ENCODE results near the gene KRTAP13-2. TPM values are rescaled to one million over a fixed set of nuclear protein-coding genes. Genes with fewer than 3 reads are reported as not detected.

Gene KRTAP13-2
- total and polyA plus RNA-seq, 2 of the 8 experiments (the other 6 are each of a cell fraction or from before 2014, with no cell fraction given), result not detected

GRCh38 chr21:30345014-30345413 is 27.1 kb downstream of the KRTAP13-2 start:
- Histone ChIP-seq H3K56ac (replicated peaks; ENCODE audit: insufficient read length, low read depth, low read length) (no peak overlapping the region), H3K9ac (replicated peaks in 1 of 4; ENCODE audit: extremely low read depth in 1 of 4, low read depth in 3 of 4, low read length in 3 of 4) (no peak overlapping the region), H2BK120ac (replicated peaks; ENCODE audit: low read depth, low read length) (no peak overlapping the region), H2BK20ac (ENCODE audit: low read length) (no peak overlapping the region), H3K14ac (ENCODE audit: insufficient read length) (no peak overlapping the region), H3K79me2 (ENCODE audit: control insufficient read depth in 1 of 2, insufficient read depth in 2 of 2, low read length in 2 of 2) (no peaks in the 10 kb centered on the region), H2BK5ac (ENCODE audit: low read depth, low read length) (no peak overlapping the region), H2AFZ (ENCODE audit: low read length) (peak overlapping the region; percentile 73; the same call in 1 of the 2 replicates), H3K4me3 (ENCODE audit: extremely low read depth in 1 of 4, insufficient read depth in 2 of 4, low read depth in 3 of 4, low read length in 4 of 4) (no peak overlapping the region), H4K5ac (ENCODE audit: insufficient read length, low read depth, low read length) (no peak overlapping the region), H2AK5ac (ENCODE audit: low read depth, low read length) (no peak overlapping the region), H3K18ac (ENCODE audit: extremely low read depth, low read length) (no peak overlapping the region), H3K4me1 (replicated peaks in 1 of 4; ENCODE audit: control insufficient read depth in 3 of 4, insufficient read depth in 4 of 4, low read length in 3 of 4) (no peaks in the 10 kb centered on the region; a peak in 2 of 7 replicates), H3K9me3 (ENCODE audit: insufficient read depth in 2 of 2, low read depth in 1 of 2, low read length in 1 of 2) (no peaks in the 10 kb centered on the region), H3K4ac (replicated peaks; ENCODE audit: insufficient read length, low read depth, low read length) (no peak overlapping the region), H3K79me1 (ENCODE audit: low read depth, low read length) (no peaks in the 10 kb centered on the region), H2BK15ac (ENCODE audit: low read length) (no peak overlapping the region), H4K8ac (ENCODE audit: extremely low read depth, insufficient read depth, low read length) (no peak overlapping the region), H4K20me1 (replicated peaks in 1 of 2; ENCODE audit: control insufficient read depth in 1 of 2, insufficient read depth in 2 of 2, low read length in 2 of 2) (no peaks in the 10 kb centered on the region), H3K36me3 (ENCODE audit: control insufficient read depth in 2 of 4, insufficient read depth in 4 of 4, low read length in 3 of 4) (no peaks in the 10 kb centered on the region), H3K27ac (ENCODE audit: low read depth, low read length) (no peak overlapping the region), H3K27me3 (replicated peaks in 1 of 4; ENCODE audit: control insufficient read depth in 3 of 4, extremely low read depth in 1 of 4, insufficient read depth in 3 of 4, low read length in 3 of 4) (no peaks in the 10 kb centered on the region), H4K91ac (replicated peaks; ENCODE audit: insufficient read length, low read length) (no peak overlapping the region), H2BK12ac (ENCODE audit: low read depth, low read length) (no peak overlapping the region), H3K23me2 (ENCODE audit: low read depth, low read length) (no peaks in the 10 kb centered on the region), H3K23ac (ENCODE audit: insufficient read length) (no peak overlapping the region), H3K4me2 (ENCODE audit: insufficient read depth in 1 of 2, low read depth in 2 of 2, low read length in 2 of 2) (no peak overlapping the region)
- ChIA-PET CTCF (ENCODE audit: partially characterized antibody) (interaction anchor here (0.7 to 3.1 kb wide), 16 partner anchors 10 to 119 kb away, joined by 3 to 21 read pairs (median 3); no protein-coding TSS in a partner anchor), POLR2A (ENCODE audit: partially characterized antibody) (no interaction called here)
- FAIRE-seq (no peak), DNase-seq (ENCODE audit: low read depth in 1 of 2, low spot score in 2 of 2) (no peak)
- WGBS, 2 experiments (ENCODE audit: extremely low coverage in 1 of 2, insufficient coverage in 1 of 2, insufficient read length in 1 of 2, insufficient replicate concordance in 2 of 2, low coverage in 1 of 2, low lambda C conversion rate in 2 of 2, missing lambda C conversion rate in 1 of 2), result 67% methylated on average over 2 of the region's 2 CpGs; no CpG with 5 or more reads in 1 of the 2 experiments
- TF ChIP-seq ATF3 (IDR thresholded peaks at IDR 0.05; ENCODE audit: insufficient read depth, low read depth, low read length), result no peak
- no peak for TF ChIP-seq JUN (IDR thresholded peaks at IDR 0.05; ENCODE audit: low read depth, low read length)
- TF ChIP-seq GABPA (IDR thresholded peaks at IDR 0.05; ENCODE audit: borderline replicate concordance, insufficient read depth, low read length), result no peak
- TF ChIP-seq PHF8 (conservative IDR thresholded peaks at IDR 0.05; ENCODE audit: low read depth, low read length), result no peak
- TF ChIP-seq KDM1A (IDR thresholded peaks at IDR 0.05; ENCODE audit: borderline replicate concordance, low read length), result no peak
- peak; percentile 51 to 63 for TF ChIP-seq RAD21 (IDR thresholded peaks at IDR 0.05 in 1 of 2, conservative IDR thresholded peaks at IDR 0.05 in 1 of 2; ENCODE audit: low read depth in 2 of 2, low read length in 2 of 2)
- no peak for TF ChIP-seq CREB1 (IDR thresholded peaks at IDR 0.05)
- TF ChIP-seq CTCF (IDR thresholded peaks at IDR 0.05; ENCODE audit: control extremely low read depth in 1 of 3, insufficient read depth in 1 of 3, low read depth in 1 of 3, low read length in 3 of 3), result peak in 2 of 3 experiments; percentile 40; a peak in 2 of 4 replicates
- TF ChIP-seq TAF7 (optimal IDR thresholded peaks at IDR 0.05; ENCODE audit: borderline replicate concordance, low read depth, low read length), result no peak
- no peak for TF ChIP-seq POU5F1 (IDR thresholded peaks at IDR 0.05; ENCODE audit: low read depth, low read length)

Data from H1 (cell line).